Gastroesophageal sphincter (tissue), 3 donors: Measurements from ENCODE around the gene TIMM8A.

Experiments
- CTCF ChIP-seq, 4 experiments: fragments of 200-600 bp in 2 of 4; fragments of 450-650 bp in 2 of 4; sonication (generic) in 1 of 4; IDR thresholded peaks; one replicate each; pipeline ENCODE4 v1.5.1; 2017 to 2019; ENCODE audit warnings: antibody characterized with exemption in 4 of 4, mild to moderate bottlenecking in 2 of 4, moderate library complexity in 2 of 4
- EP300 ChIP-seq: sonication (generic); formaldehyde crosslinking; IDR thresholded peaks from one replicate; pipeline ENCODE4 v1.6.1; 2017; ENCODE audit warnings: antibody characterized with exemption, mild to moderate bottlenecking
- POLR2A ChIP-seq, 2 donors: fragments of 450-650 bp; IDR thresholded peaks; one replicate each; pipeline ENCODE4 v1.6.1; 2017; ENCODE audit warnings: antibody characterized with exemption in 2 of 2, mild to moderate bottlenecking in 2 of 2, moderate library complexity in 1 of 2

- TF ChIP-seq CTCF (IDR thresholded peaks at IDR 0.05) (no peak), POLR2A (IDR thresholded peaks at IDR 0.05) (no peak), EP300 (no peak)
Observed at GRCh38 chrX:101368800-101369199, 20.3 kb upstream of the TIMM8A start.
